Heart right ventricle (tissue), 16 donors: Measurements from ENCODE around the gene BPTF. TPM values are rescaled to one million over a fixed set of nuclear protein-coding genes. Genes with fewer than 3 reads are reported as not detected.
"Not testable (repeated sequence)": the region's sequence is repeated elsewhere in the genome, so short reads cannot be mapped to it uniquely, and the experiment has no call there.

Experiments
- ATAC-seq, 8 donors: fragments of 200-7000 bp; cut with Tn5 transposase; one replicate each; pipeline ENCODE4 v1.9.1; 2020; ENCODE audit warnings: mild to moderate bottlenecking in 8 of 8, moderate library complexity in 8 of 8, moderate number of reproducible peaks in 1 of 8
- DNase-seq, 2 donors: peaks; one replicate each; pipeline ENCODE4 v3.0.0-alpha.2; 2020
- H3K27ac ChIP-seq, 10 donors: fragments of 200-600 bp; sonication (generic) in 2 of 10; one replicate each; pipeline versions ENCODE4 v1.5.0 to v1.8.0; 2020 to 2022; ENCODE audit warnings: mild to moderate bottlenecking in 3 of 10
- H3K27me3 ChIP-seq, 7 donors: fragments of 200-600 bp; one replicate each; pipeline ENCODE4 v1.8.0; 2021 to 2022; ENCODE audit warnings: mild to moderate bottlenecking in 2 of 7
- H3K36me3 ChIP-seq, 9 donors: fragments of 200-600 bp; sonication (generic) in 1 of 9; one replicate each; pipeline versions ENCODE4 v1.5.0 to v1.8.0; 2020 to 2022; ENCODE audit warnings: mild to moderate bottlenecking in 2 of 9
- H3K4me1 ChIP-seq, 9 donors: fragments of 200-600 bp; sonication (generic) in 1 of 9; one replicate each; pipeline versions ENCODE4 v1.5.0 to v1.8.0; 2020 to 2022; ENCODE audit warnings: mild to moderate bottlenecking in 4 of 9
- H3K4me3 ChIP-seq, 10 donors: fragments of 200-600 bp; sonication (generic) in 2 of 10; one replicate each; pipeline versions ENCODE4 v1.5.0 to v1.8.0; 2020 to 2022; ENCODE audit warnings: mild to moderate bottlenecking in 7 of 10, moderate library complexity in 2 of 10
- H3K9me3 ChIP-seq, 11 donors: fragments of 200-600 bp in 10 of 11; sonication (generic) in 2 of 11; one replicate each; pipeline versions ENCODE4 v1.5.0 to v1.8.0; 2013 to 2022; ENCODE audit warnings: mild to moderate bottlenecking in 2 of 11, control low read depth in 1 of 11, moderate library complexity in 1 of 11
- WGBS, 2 donors: extraction: QIAGEN DNeasy Blood & Tissue Kit; methylation state at CpG; one replicate each; pipeline ENCODE4 v1.1.7; 2013; ENCODE audit warnings: inconsistent platforms in 1 of 2; 5-methylcytosine and 5-hydroxymethylcytosine counted together
- intact Hi-C, 10 donors: fragments of 100-400 bp; cut with DNase I; formaldehyde crosslinking; loops; one replicate each; pipeline versions ENCODE4 v1.11.1 to v1.14.2; 2022
- polyA plus RNA-seq, 2 donors: library from polyadenylated mRNA; stranded (reverse); fragments of 200-250 nt; gene quantifications; one replicate each; pipeline ENCODE4 v1.2.3, GENCODE V29; 2013
- total RNA-seq, 10 donors: library from RNA; stranded (reverse); fragmentation: NEBNext Ultra II Directional in 3 of 10; extraction: Animal tissue kit (Norgen Biotek cat#: 25700) in 3 of 10; gene quantifications; one replicate each; pipeline versions ENCODE4 v1.2.1 to v1.2.4, GENCODE V29; 2021 to 2023
- TF ChIP-seq, protein P1 (sequence below), 9 donors: fragments of 200-600 bp; sonication (generic) in 2 of 9; IDR thresholded peaks; one replicate each; pipeline versions ENCODE4 v1.5.0 to v1.8.0; 2021 to 2022; ENCODE audit warnings: antibody characterized with exemption in 9 of 9, mild to moderate bottlenecking in 5 of 9, moderate library complexity in 1 of 9
- donor health status: Arrhythmogenic right ventricular cardiomyopathy.
- donor health status: ischemic (EF 13 %, LVEDD 7.1; RV severe dilation, severe dysfunction).
- donor health status: healthy with polysubstance abuse.
- donor health status: DM: no; HTN: yes; CAD: no.
- donor health status: DM: no; HTN: no; CAD: no.
- donor health status: ischemic (EF 25% LVEDD 6.9; RV normal size, moderate dysfunction).
- donor health status: ischemic (EF 25% LVEDD 5.7; RV mildly dilated, moderate dysfunction).
- donor health status: healthy.
- donor health status: DM: yes; HTN: yes; CAD: no.
- donor health status: Ischemic cardiomyopathy.
- donor health status: ischemic (EF 35%, LVEDD 5.7; RV mildly dilated, moderate dysfunction).
- donor health status: nonischemic (EF 11% LVEDD 7.7; RV severe dilation, severe dysfunction).
- donor health status: DM: yes; HTN: yes; CAD: no.
- donor health status: PGD.
- donor health status: ischemic (EF 29% LVEDD 5.4; RV normal size, mild dysfunction).
- donor health status: nonischemic (EF 23%, LVEDD 6.1; RV moderate dilation, normal function).

The BPTF gene
- total and polyA plus RNA-seq, 12 donors: 9.2 to 102 (median 76.9) TPM

DNA sequence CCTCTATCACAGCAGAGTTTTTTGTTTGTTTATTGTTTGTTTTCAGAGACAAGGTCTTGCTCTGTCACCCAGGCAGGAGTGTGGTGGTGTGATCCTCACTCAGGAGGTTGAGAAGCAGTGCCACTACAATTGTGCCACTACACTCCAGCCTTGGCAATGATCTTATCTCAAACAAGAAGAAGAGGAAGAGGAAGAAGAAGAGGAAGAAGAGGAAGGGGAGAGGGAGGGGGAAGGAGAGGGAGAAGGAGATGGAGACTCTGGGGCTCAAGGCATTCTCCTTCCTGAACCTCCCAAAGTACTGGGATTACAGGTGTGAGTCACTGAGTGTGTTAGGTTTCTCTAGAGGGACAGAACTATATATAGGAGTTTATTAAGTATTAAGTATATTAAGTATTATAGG lies 188.1 kb downstream of the BPTF start:
- Histone ChIP-seq H3K9me3 (no peaks in the 10 kb centered on the region), H3K4me1 (peaks cover 0 to 4% (median 0%) of the 10 kb centered on the region in 9 donors), H3K4me3 (no peak overlapping the region), H3K27me3 (no peaks in the 10 kb centered on the region), H3K36me3 (no peaks in the 10 kb centered on the region), H3K27ac (no peak overlapping the region)
- intact Hi-C loops: loop anchor here in 1 of 10 donors (10.0 kb wide), 1 partner anchor 91 kb away; no protein-coding TSS in a partner anchor
- no peak for ATAC-seq
- no peak for DNase-seq
- TF ChIP-seq, protein P1, sequence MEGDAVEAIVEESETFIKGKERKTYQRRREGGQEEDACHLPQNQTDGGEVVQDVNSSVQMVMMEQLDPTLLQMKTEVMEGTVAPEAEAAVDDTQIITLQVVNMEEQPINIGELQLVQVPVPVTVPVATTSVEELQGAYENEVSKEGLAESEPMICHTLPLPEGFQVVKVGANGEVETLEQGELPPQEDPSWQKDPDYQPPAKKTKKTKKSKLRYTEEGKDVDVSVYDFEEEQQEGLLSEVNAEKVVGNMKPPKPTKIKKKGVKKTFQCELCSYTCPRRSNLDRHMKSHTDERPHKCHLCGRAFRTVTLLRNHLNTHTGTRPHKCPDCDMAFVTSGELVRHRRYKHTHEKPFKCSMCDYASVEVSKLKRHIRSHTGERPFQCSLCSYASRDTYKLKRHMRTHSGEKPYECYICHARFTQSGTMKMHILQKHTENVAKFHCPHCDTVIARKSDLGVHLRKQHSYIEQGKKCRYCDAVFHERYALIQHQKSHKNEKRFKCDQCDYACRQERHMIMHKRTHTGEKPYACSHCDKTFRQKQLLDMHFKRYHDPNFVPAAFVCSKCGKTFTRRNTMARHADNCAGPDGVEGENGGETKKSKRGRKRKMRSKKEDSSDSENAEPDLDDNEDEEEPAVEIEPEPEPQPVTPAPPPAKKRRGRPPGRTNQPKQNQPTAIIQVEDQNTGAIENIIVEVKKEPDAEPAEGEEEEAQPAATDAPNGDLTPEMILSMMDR (IDR thresholded peaks at IDR 0.05): no peak

DNA sequence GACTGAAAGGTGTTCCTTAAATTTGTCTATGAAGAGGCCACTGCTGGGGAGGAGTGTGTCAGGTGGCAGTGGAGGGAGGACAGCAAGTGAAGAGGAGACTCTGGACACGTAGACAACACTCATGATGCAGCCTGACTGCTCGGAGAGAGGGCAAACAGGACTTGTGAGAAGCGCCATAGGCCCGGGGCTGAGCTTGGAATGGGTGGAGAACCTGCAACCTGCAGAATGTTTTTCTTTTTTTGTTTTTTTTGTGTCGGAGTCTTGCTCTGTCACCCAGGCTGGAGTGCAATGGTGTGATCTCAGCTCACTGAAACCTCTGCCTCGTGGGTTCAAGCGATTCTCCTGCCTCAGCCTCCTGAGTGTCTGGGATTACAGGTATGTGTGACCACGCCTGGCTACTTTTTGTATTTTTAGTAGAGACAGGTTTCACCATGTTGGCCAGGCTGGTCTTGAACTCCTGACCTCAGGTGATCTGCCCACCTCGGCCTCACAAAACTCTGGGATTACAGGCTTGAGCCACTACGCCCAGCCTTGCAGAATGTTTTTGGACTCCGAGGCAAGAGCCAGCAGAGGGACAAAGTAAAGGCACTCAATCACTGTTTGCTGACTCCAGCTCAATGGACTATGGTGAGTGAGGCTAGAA lies 189.9 kb downstream of the BPTF start:
- 88 to 89% methylated on average over 11 of the region's 11 CpGs for WGBS, 2 donors
- H3K27me3 ChIP-seq: no peaks in the 10 kb centered on the region
- no peaks in the 10 kb centered on the region for H3K9me3 ChIP-seq
- ATAC-seq: no peak
- intact Hi-C loops: loop anchor here in 1 of 10 donors (10.0 kb wide), 1 partner anchor 90 kb away; no protein-coding TSS in a partner anchor
- H3K36me3 ChIP-seq: no peaks in the 10 kb centered on the region
- no peak for DNase-seq
- H3K4me1 ChIP-seq: peaks cover 0 to 4% (median 0%) of the 10 kb centered on the region in 9 donors
- TF ChIP-seq, protein P1 (IDR thresholded peaks at IDR 0.05): no peak
- H3K4me3 ChIP-seq: no peak overlapping the region
- no peak overlapping the region for H3K27ac ChIP-seq

DNA sequence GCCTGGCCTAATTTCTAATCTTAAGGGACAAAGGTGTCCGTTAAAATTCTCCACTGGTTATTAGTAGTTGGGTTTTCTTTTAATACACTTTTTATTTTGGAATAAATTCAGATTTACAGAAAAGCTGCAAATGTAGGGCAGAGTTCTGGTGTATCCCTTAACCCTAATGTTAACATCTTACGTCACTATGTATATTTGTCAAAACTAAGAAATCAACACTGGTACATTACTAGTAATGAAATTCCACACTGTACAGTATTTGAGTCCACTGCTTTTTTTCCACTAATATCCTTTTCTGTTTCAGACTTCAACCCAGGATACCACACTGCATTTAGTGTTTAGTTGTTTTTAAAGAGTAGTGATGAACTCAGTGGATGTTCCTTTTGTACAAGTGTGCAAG lies 191.5 kb downstream of the BPTF start:
- H3K9me3 ChIP-seq: no peaks in the 10 kb centered on the region
- ATAC-seq (no peak), DNase-seq (no peak)
- TF ChIP-seq, protein P1 (IDR thresholded peaks at IDR 0.05): no peak
- H3K4me3 ChIP-seq: no peak overlapping the region
- 93 to 94% methylated on average over 2 of the region's 2 CpGs for whole genome bisulfite sequencing, 2 donors
- H3K27ac ChIP-seq: no peak overlapping the region
- intact Hi-C loops: loop anchor here in 1 of 10 donors (10.0 kb wide), 1 partner anchor 88 kb away; no protein-coding TSS in a partner anchor
- H3K4me1 ChIP-seq: peaks cover 0 to 9% (median 6%) of the 10 kb centered on the region in 9 donors
- H3K27me3 ChIP-seq: no peaks in the 10 kb centered on the region
- H3K36me3 ChIP-seq: no peaks in the 10 kb centered on the region

DNA sequence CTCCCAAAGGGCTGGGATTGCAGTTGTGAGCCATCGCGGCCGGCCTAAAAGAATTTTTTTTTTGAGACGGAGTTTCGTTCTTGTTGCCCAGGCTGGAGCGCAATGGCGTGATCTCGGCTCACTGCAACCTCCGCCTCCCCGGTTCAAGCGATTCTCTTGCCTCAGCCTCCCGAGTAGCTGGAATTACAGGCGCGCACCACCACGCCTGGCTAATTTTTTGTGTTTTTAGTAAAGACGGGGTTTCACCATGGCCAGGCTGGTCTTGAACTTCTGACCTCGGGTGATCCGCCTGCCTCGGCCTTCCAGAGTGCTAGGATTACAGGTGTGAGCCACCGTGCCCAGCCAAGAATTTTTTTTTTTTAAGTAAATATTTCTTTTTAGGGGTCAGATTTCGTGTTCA lies 193.2 kb downstream of the BPTF start:
- intact Hi-C loops: loop anchor here in 2 of 10 donors (2.0 to 10.0 kb wide), 2 partner anchors 24 to 86 kb away; no protein-coding TSS in a partner anchor
- not testable (repeated sequence) for DNase-seq, H3K27me3 ChIP-seq, H3K4me1 ChIP-seq, H3K9me3 ChIP-seq, H3K36me3 ChIP-seq, H3K4me3 ChIP-seq, ATAC-seq, H3K27ac ChIP-seq
- WGBS, 2 donors: 95 to 96% methylated on average over 21 of the region's 21 CpGs

DNA sequence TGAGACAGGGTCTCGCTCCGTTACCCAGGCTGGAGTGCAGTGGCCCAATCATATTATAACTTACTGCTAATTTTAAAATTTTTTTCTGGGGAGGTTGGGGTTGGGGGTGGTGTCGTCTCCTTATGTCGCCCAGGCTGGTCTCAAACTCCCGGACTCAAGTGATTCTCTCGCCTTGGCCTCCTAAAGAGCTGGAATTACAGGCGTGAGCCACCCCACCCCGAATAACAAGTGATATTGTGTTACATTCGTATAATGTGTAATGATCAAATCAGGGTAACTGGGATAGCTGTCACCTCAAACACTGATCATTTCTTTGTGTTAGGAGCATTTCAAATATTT lies 194.0 kb downstream of the BPTF start:
- H3K36me3 ChIP-seq: no peaks in the 10 kb centered on the region
- peak overlapping the region in 4 of 10 donors; percentile 28 to 93 (median 90) for H3K27ac ChIP-seq
- no peaks in the 10 kb centered on the region for H3K9me3 ChIP-seq
- TF ChIP-seq, protein P1 (IDR thresholded peaks at IDR 0.05): no peak
- H3K4me1 ChIP-seq: peaks cover 0 to 9% (median 6%) of the 10 kb centered on the region in 9 donors
- DNase-seq (no peak), ATAC-seq (peak in 2 of 8 donors; percentile 2 to 18)
- no peaks in the 10 kb centered on the region for H3K27me3 ChIP-seq
- H3K4me3 ChIP-seq: peak overlapping the region in 6 of 10 donors; percentile 61 to 78 (median 70)
- intact Hi-C loops: loop anchor here in 2 of 10 donors (2.0 to 10.0 kb wide), 2 partner anchors 25 to 85 kb away; no protein-coding TSS in a partner anchor
- WGBS, 2 donors: 77 to 80% methylated on average over 9 of the region's 9 CpGs
